ENCODE results near the gene MYO1G. TPM values are rescaled to one million over a fixed set of nuclear protein-coding genes. Genes with fewer than 3 reads are reported as not detected.

The MYO1G gene
- total RNA-seq, 1 experiment from 2014 or later = 0.36 TPM

GRCh38 chr7:45000093-45001032 is 21.5 kb upstream of the MYO1G start, which contains the start of gene CCM2:
Gene CCM2, plus strand, starts transcription at chr7:45000201. Its CDS starts 133 bp downstream, at chr7:45000334.
- H3K9me3 ChIP-seq = no peaks in the 10 kb centered on the region
- BruUV-seq (replicated peaks) = TSS peak; percentile 51
- no peaks in the 10 kb centered on the region for H3K27me3 Mint-ChIP-seq (ENCODE audit: insufficient read depth, unreplicated experiment)
- peak within 1 kb of the TSS; percentile 78 for H3K4me3 ChIP-seq (ENCODE audit: low read depth, low read length)
- H3K4me1 ChIP-seq = peaks cover 15% of the 10 kb centered on the region
- ChIA-PET CTCF (interaction anchor here (0.6 to 1.8 kb wide), 23 partner anchors 13 to 1751 kb away, joined by 3 to 29 read pairs (median 4); partner anchors contain the start of genes PURB and TBRG4), POLR2A (interaction anchor here (0.6 to 4.1 kb wide), 20 partner anchors 14 to 1296 kb away, joined by 3 to 73 read pairs (median 6); partner anchors contain the start of genes DDX56, H2AZ2, OGDH and TBRG4)
- intact Hi-C loops (cut with micrococcal nuclease; ENCODE audit: unreplicated experiment) = loop anchor here (2.0 kb wide), 1 partner anchor 110 kb away; the partner anchor contains the start of gene TBRG4
- H3K4me3 Mint-ChIP-seq (ENCODE audit: unreplicated experiment) = peak within 1 kb of the TSS; percentile 79
- peak in 1 of 2 experiments; percentile 54 for DNase-seq
- peak within 1 kb of the TSS; percentile 95 for H3K27ac Mint-ChIP-seq (ENCODE audit: unreplicated experiment)
- no peaks in the 10 kb centered on the region for H3K9me3 Mint-ChIP-seq (ENCODE audit: unreplicated experiment)
- peaks cover 12% of the 10 kb centered on the region for H3K36me3 Mint-ChIP-seq (ENCODE audit: insufficient read depth, unreplicated experiment)
- H3K4me1 Mint-ChIP-seq (ENCODE audit: low read depth, unreplicated experiment) = peaks cover 16% of the 10 kb centered on the region
- no peak for TF ChIP-seq CTCF (IDR thresholded peaks at IDR 0.05; ENCODE audit: insufficient read depth in 1 of 2, low read depth in 1 of 2, low read length in 1 of 2, severe bottlenecking in 1 of 2, unreplicated experiment in 1 of 2)
- H3K27me3 ChIP-seq (replicated peaks; ENCODE audit: control insufficient read depth, insufficient read depth, low read length) = no peaks in the 10 kb centered on the region
- H3K36me3 ChIP-seq (ENCODE audit: control insufficient read depth, insufficient read depth, low read length) = no peaks in the 10 kb centered on the region

DNA sequence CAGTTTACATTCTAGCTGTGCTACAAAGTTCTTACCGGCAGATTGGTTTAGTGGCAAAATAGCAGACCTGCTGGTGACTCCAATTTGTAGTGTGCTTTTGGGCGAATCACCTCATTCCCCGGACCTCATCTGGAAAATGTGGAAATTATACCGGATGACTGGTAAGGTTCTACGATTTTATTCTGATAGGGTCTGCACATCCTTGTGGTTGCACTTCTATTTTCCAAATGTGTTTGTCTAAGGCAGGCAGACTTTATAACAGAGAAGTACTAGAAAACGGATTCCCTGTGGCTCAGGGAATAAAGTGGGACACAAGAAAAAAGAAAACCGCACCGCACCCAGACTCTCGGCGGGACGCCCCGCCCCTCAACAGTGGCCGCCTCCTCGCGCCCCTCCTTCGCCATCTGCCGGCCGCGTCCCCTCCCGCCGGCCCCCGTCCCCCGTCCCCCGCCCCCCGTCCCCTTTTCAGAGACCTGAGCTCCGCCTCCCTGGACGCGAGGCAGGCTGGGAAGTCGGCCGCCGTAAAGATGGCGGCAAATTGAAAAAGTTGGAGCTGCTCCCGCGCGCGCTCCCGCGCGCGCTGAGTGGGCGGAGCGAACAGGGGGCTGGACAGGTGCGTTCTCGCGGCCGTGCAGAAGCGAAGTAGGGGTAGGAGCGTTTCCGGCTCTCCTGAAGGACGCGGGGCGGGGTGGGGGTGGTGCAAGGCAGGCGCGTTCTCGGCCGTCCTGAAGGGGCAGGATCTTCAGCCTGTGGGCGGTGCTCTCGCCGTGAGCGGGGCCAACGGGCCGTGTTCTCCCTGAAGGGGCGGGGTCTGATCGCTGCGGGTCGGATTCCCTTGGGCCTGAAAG is 20.7 kb upstream of the MYO1G start:
- H3K36me3 ChIP-seq (ENCODE audit: control insufficient read depth, insufficient read depth, low read length) = no peaks in the 10 kb centered on the region
- peak overlapping the region; percentile 73 for H3K4me3 ChIP-seq (ENCODE audit: low read depth, low read length)
- DNase-seq = peak; percentile 100
- peak overlapping the region; percentile 95 for H3K27ac Mint-ChIP-seq (ENCODE audit: unreplicated experiment)
- intact Hi-C loops (cut with micrococcal nuclease; ENCODE audit: unreplicated experiment) = loop anchor here (1.0 to 2.0 kb wide), 2 partner anchors 13 to 111 kb away; partner anchors contain the start of gene TBRG4
- H3K27me3 ChIP-seq (replicated peaks; ENCODE audit: control insufficient read depth, insufficient read depth, low read length) = no peaks in the 10 kb centered on the region
- H3K9me3 ChIP-seq = no peaks in the 10 kb centered on the region
- H3K9me3 Mint-ChIP-seq (ENCODE audit: unreplicated experiment) = no peaks in the 10 kb centered on the region
- H3K4me3 Mint-ChIP-seq (ENCODE audit: unreplicated experiment) = peak overlapping the region; percentile 79
- TF ChIP-seq CTCF (IDR thresholded peaks at IDR 0.05; ENCODE audit: insufficient read depth in 1 of 2, low read depth in 1 of 2, low read length in 1 of 2, severe bottlenecking in 1 of 2, unreplicated experiment in 1 of 2) = peak in 1 of 2 experiments; percentile 16
- H3K27me3 Mint-ChIP-seq (ENCODE audit: insufficient read depth, unreplicated experiment) = no peaks in the 10 kb centered on the region
- H3K36me3 Mint-ChIP-seq (ENCODE audit: insufficient read depth, unreplicated experiment) = peaks cover 12% of the 10 kb centered on the region
- POLR2A ChIA-PET = interaction anchor here (0.6 to 4.1 kb wide), 22 partner anchors 13 to 1295 kb away, joined by 3 to 73 read pairs (median 6); partner anchors contain the start of genes DDX56, H2AZ2, OGDH and PURB
- TSS peak; percentile 83 for BruUV-seq (replicated peaks)
- CTCF ChIA-PET = interaction anchor here (0.6 to 1.8 kb wide), 21 partner anchors 13 to 1750 kb away, joined by 3 to 29 read pairs (median 5); partner anchors contain the start of genes PURB and TBRG4
- H3K4me1 Mint-ChIP-seq (ENCODE audit: low read depth, unreplicated experiment) = peaks cover 16% of the 10 kb centered on the region
- peaks cover 15% of the 10 kb centered on the region for H3K4me1 ChIP-seq

Measured in Caco-2 (cell line).